DOHH2 (cell line): ENCODE measurements around the gene MYBPH.

Source experiments
- H3F3A ChIP-seq: fragments of 200-600 bp; sonication (generic), shearing (Covaris generic); 2 replicates; pipeline ENCODE4 v1.6.0; 2016; ENCODE audit warnings: antibody characterized with exemption, mild to moderate bottlenecking; ENCODE audit not compliant: control insufficient read depth, insufficient read depth
- H3K27ac ChIP-seq: fragments of 200-600 bp; sonication (generic); 2 replicates; pipeline ENCODE4 v1.5.1; 2014; ENCODE audit warnings: low read depth, mild to moderate bottlenecking, low read length, moderate library complexity
- H3K27me3 ChIP-seq: fragments of 200-600 bp; sonication (generic); 2 replicates; pipeline ENCODE4 v1.6.1; 2014; ENCODE audit warnings: mild to moderate bottlenecking, low read length, mixed read lengths; ENCODE audit not compliant: control insufficient read depth
- H3K36me3 ChIP-seq: fragments of 200-600 bp; sonication (generic); 2 replicates; pipeline ENCODE4 v1.6.1; 2014; ENCODE audit warnings: mild to moderate bottlenecking, low read length, moderate library complexity, mixed read lengths; ENCODE audit not compliant: control insufficient read depth
- H3K4me1 ChIP-seq: fragments of 200-600 bp; sonication (generic); 2 replicates; pipeline ENCODE4 v1.6.1; 2014; ENCODE audit warnings: mild to moderate bottlenecking, low read length, mixed read lengths; ENCODE audit not compliant: control insufficient read depth
- H3K4me2 ChIP-seq: fragments of 200-600 bp; sonication (generic); 2 replicates; pipeline ENCODE4 v1.6.0; 2014; ENCODE audit warnings: mild to moderate bottlenecking, low read length, moderate library complexity
- H3K4me3 ChIP-seq: fragments of 200-600 bp; sonication (generic); 2 replicates; pipeline ENCODE4 v1.5.1; 2014; ENCODE audit warnings: mild to moderate bottlenecking, low read length, mixed read lengths
- H3K79me2 ChIP-seq: fragments of 200-600 bp; sonication (generic); 2 replicates; pipeline ENCODE4 v1.6.1; 2014; ENCODE audit warnings: mild to moderate bottlenecking, low read length, mixed read lengths; ENCODE audit not compliant: control insufficient read depth
- H3K9me2 ChIP-seq: fragments of 200-600 bp; sonication (generic); replicated peaks from 2 replicates; pipeline ENCODE4 v1.6.1; 2014; ENCODE audit warnings: mild to moderate bottlenecking, low read length, mixed read lengths; ENCODE audit not compliant: control insufficient read depth
- H3K9me3 ChIP-seq: fragments of 200-600 bp; sonication (generic); 2 replicates; pipeline ENCODE4 v1.6.1; 2014; ENCODE audit warnings: antibody characterized with exemption, low read length, mixed read lengths; ENCODE audit not compliant: control insufficient read depth, insufficient read depth
- H4K20me1 ChIP-seq: fragments of 200-600 bp; sonication (generic); 2 replicates; pipeline ENCODE4 v1.6.0; 2014; ENCODE audit warnings: low read depth, mild to moderate bottlenecking, antibody characterized with exemption, low read length, moderate library complexity; ENCODE audit not compliant: control insufficient read depth, insufficient read depth
- CTCF ChIP-seq: fragments of 200-600 bp; sonication (generic); IDR thresholded peaks from one replicate; pipeline ENCODE4 v1.5.1; 2014; ENCODE audit warnings: antibody characterized with exemption, mild to moderate bottlenecking, low read depth, low read length; ENCODE audit not compliant: poor library complexity, severe bottlenecking
- EZH2phosphoT487 ChIP-seq: fragments of 200-600 bp; sonication (generic); IDR thresholded peaks from 2 replicates; pipeline ENCODE4 v1.6.1; 2017; ENCODE audit warnings: borderline replicate concordance, mild to moderate bottlenecking, antibody characterized with exemption, low read length, moderate library complexity, mixed read lengths

Gene MYBPH

GRCh38 chr1:203208181-203208580 is 32.6 kb upstream of the MYBPH start:
- peaks cover 21% of the 10 kb centered on the region for H3K27me3 ChIP-seq
- H3K9me2 ChIP-seq = no peaks in the 10 kb centered on the region
- H3K79me2 ChIP-seq = no peaks in the 10 kb centered on the region
- no peaks in the 10 kb centered on the region for H3K36me3 ChIP-seq
- no peak overlapping the region for H3K4me3 ChIP-seq
- no peak overlapping the region for H3K4me2 ChIP-seq
- H3K9me3 ChIP-seq = no peaks in the 10 kb centered on the region
- TF ChIP-seq CTCF (no peak), EZH2phosphoT487 (no peak)
- no peaks in the 10 kb centered on the region for H3K4me1 ChIP-seq
- H4K20me1 ChIP-seq = no peaks in the 10 kb centered on the region
- no peaks in the 10 kb centered on the region for H3F3A ChIP-seq
- H3K27ac ChIP-seq = no peak overlapping the region

- Histone ChIP-seq H3K4me1 (no peaks in the 10 kb centered on the region), H4K20me1 (no peaks in the 10 kb centered on the region), H3F3A (no peaks in the 10 kb centered on the region), H3K4me2 (no peak overlapping the region), H3K9me3 (no peaks in the 10 kb centered on the region), H3K79me2 (no peaks in the 10 kb centered on the region), H3K4me3 (no peak overlapping the region), H3K27ac (no peak overlapping the region), H3K27me3 (peaks cover 20% of the 10 kb centered on the region), H3K36me3 (no peaks in the 10 kb centered on the region), H3K9me2 (no peaks in the 10 kb centered on the region)
- no peak for TF ChIP-seq CTCF
- TF ChIP-seq EZH2phosphoT487 = no peak
Measured at GRCh38 chr1:203207751-203208150, 32.1 kb upstream of the MYBPH start.

- no peaks in the 10 kb centered on the region for H4K20me1 ChIP-seq
- no peaks in the 10 kb centered on the region for H3K4me1 ChIP-seq
- TF ChIP-seq CTCF (no peak), EZH2phosphoT487 (no peak)
- no peaks in the 10 kb centered on the region for H3K9me2 ChIP-seq
- H3K4me3 ChIP-seq = no peak overlapping the region
- no peak overlapping the region for H3K27ac ChIP-seq
- H3F3A ChIP-seq = no peaks in the 10 kb centered on the region
- H3K36me3 ChIP-seq = no peaks in the 10 kb centered on the region
- H3K27me3 ChIP-seq = peaks cover 19% of the 10 kb centered on the region
- no peak overlapping the region for H3K4me2 ChIP-seq
- H3K79me2 ChIP-seq = no peaks in the 10 kb centered on the region
- no peaks in the 10 kb centered on the region for H3K9me3 ChIP-seq
Measured at GRCh38 chr1:203206129-203206687, 30.6 kb upstream of the MYBPH start.

GRCh38 chr1:203204756-203205155 is 29.1 kb upstream of the MYBPH start:
- no peak overlapping the region for H3K4me2 ChIP-seq
- H3K4me1 ChIP-seq = no peaks in the 10 kb centered on the region
- H3K27ac ChIP-seq = no peak overlapping the region
- H3K79me2 ChIP-seq = no peaks in the 10 kb centered on the region
- no peaks in the 10 kb centered on the region for H3K36me3 ChIP-seq
- no peaks in the 10 kb centered on the region for H4K20me1 ChIP-seq
- peaks cover 19% of the 10 kb centered on the region for H3K27me3 ChIP-seq
- H3K9me2 ChIP-seq = no peaks in the 10 kb centered on the region
- no peaks in the 10 kb centered on the region for H3F3A ChIP-seq
- H3K9me3 ChIP-seq = no peaks in the 10 kb centered on the region
- TF ChIP-seq EZH2phosphoT487 (no peak), CTCF (no peak)
- H3K4me3 ChIP-seq = no peak overlapping the region
